ENCODE measurements around the gene MYL3. TPM values are rescaled to one million over a fixed set of nuclear protein-coding genes. Genes with fewer than 3 reads are reported as not detected.

MYL3 gene
- total RNA-seq, 1 donor from 2014 or later: not detected

GRCh38 chr3:46864061-46864881 is 1.0 kb upstream of the MYL3 start:
- H3K9me3 Mint-ChIP-seq (ENCODE audit: unreplicated experiment): peaks cover 7% of the 10 kb centered on the region
- peaks cover 7% of the 10 kb centered on the region for H3K27me3 Mint-ChIP-seq (ENCODE audit: unreplicated experiment)
- TF ChIP-seq CTCF (IDR thresholded peaks at IDR 0.05; ENCODE audit: partially characterized antibody, unreplicated experiment): no peak
- H3K4me1 Mint-ChIP-seq (ENCODE audit: low read depth, unreplicated experiment): no peaks in the 10 kb centered on the region
- no peak overlapping the region for H3K4me3 Mint-ChIP-seq (ENCODE audit: unreplicated experiment)
- no peaks in the 10 kb centered on the region for H3K36me3 Mint-ChIP-seq (ENCODE audit: unreplicated experiment)
- H3K27ac Mint-ChIP-seq (ENCODE audit: unreplicated experiment): no peak overlapping the region
- DNase-seq: peak; percentile 6

- DNase-seq: peak; percentile 5
Measured at GRCh38 chr3:46862369-46863025, 747 bp downstream of the MYL3 start.

DNA sequence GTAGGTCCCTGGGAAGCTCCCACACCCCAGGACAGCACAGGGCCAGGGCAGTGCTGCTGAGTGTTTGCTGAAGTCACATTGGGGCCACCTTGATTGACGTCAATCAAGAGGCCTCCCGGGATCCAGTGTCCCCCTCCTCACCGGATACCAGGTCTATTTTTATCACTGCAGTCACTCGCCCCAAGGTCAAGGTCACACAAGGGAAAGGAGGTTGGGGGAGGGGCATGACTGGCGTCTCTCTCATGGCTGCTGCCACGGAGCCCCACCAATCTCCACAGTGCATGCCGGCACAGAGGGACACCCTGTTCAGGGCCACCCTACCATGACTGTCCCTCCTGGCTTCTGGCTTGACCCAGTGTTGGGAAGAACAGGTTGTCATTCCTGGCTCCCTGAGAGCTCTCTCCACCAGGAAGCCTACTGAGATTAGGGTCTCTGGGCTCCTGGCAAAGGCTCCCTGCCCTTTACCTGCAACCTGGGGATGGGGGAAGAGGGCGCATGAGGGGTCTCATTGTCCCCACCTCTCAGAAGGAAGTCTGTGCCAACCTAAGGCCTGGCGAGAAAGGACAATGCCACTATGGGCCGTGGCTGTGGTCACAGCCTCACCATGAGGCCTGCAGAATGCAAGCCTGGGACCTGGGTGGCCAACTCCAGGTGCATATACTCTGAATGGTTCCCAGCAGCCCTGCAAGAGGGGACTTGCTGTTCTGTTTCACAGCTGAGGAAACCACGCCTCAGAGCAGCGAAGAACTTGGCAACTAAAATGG is 1.5 kb downstream of the MYL3 start:
- Mint-ChIP-seq H3K4me1 (ENCODE audit: low read depth, unreplicated experiment) (no peaks in the 10 kb centered on the region), H3K36me3 (ENCODE audit: unreplicated experiment) (no peaks in the 10 kb centered on the region), H3K27me3 (ENCODE audit: unreplicated experiment) (peaks cover 9% of the 10 kb centered on the region), H3K27ac (ENCODE audit: unreplicated experiment) (no peak overlapping the region), H3K9me3 (ENCODE audit: unreplicated experiment) (peaks cover 7% of the 10 kb centered on the region), H3K4me3 (ENCODE audit: unreplicated experiment) (no peak overlapping the region)
- DNase-seq: peak; percentile 15
- TF ChIP-seq CTCF (IDR thresholded peaks at IDR 0.05; ENCODE audit: partially characterized antibody, unreplicated experiment): no peak

More at GRCh38 chr3:46862369-46863025, 747 bp downstream of the MYL3 start:
- no peak for TF ChIP-seq CTCF (IDR thresholded peaks at IDR 0.05; ENCODE audit: partially characterized antibody, unreplicated experiment)
- no peaks in the 10 kb centered on the region for H3K36me3 Mint-ChIP-seq (ENCODE audit: unreplicated experiment)
- H3K9me3 Mint-ChIP-seq (ENCODE audit: unreplicated experiment): peaks cover 7% of the 10 kb centered on the region
- H3K4me3 Mint-ChIP-seq (ENCODE audit: unreplicated experiment): no peak overlapping the region
- no peaks in the 10 kb centered on the region for H3K4me1 Mint-ChIP-seq (ENCODE audit: low read depth, unreplicated experiment)
- H3K27me3 Mint-ChIP-seq (ENCODE audit: unreplicated experiment): peaks cover 7% of the 10 kb centered on the region
- no peak overlapping the region for H3K27ac Mint-ChIP-seq (ENCODE audit: unreplicated experiment)

GRCh38 chr3:46860810-46861604 is 2.2 kb downstream of the MYL3 start:
- Mint-ChIP-seq H3K4me1 (ENCODE audit: low read depth, unreplicated experiment) (no peaks in the 10 kb centered on the region), H3K36me3 (ENCODE audit: unreplicated experiment) (no peaks in the 10 kb centered on the region), H3K9me3 (ENCODE audit: unreplicated experiment) (peaks cover 7% of the 10 kb centered on the region), H3K4me3 (ENCODE audit: unreplicated experiment) (no peak overlapping the region), H3K27ac (ENCODE audit: unreplicated experiment) (no peak overlapping the region), H3K27me3 (ENCODE audit: unreplicated experiment) (peaks cover 9% of the 10 kb centered on the region)
- TF ChIP-seq CTCF (IDR thresholded peaks at IDR 0.05; ENCODE audit: partially characterized antibody, unreplicated experiment): no peak
- DNase-seq: peak; percentile 10

Measured in glutamatergic neuron (in vitro differentiated cells).